GM19239 (cell line): ENCODE measurements around the gene MYADM.

Experiments
- DNase-seq: peaks from one replicate; pipeline ENCODE4 v3.0.0; 2011; ENCODE audit warnings: low spot score; ENCODE audit not compliant: insufficient read length
- FAIRE-seq: peaks from 2 replicates; lab custom pipeline; 2011; peaks lifted over from hg19 to GRCh38; lab: Jason Lieb, UNC

Gene MYADM

DNA sequence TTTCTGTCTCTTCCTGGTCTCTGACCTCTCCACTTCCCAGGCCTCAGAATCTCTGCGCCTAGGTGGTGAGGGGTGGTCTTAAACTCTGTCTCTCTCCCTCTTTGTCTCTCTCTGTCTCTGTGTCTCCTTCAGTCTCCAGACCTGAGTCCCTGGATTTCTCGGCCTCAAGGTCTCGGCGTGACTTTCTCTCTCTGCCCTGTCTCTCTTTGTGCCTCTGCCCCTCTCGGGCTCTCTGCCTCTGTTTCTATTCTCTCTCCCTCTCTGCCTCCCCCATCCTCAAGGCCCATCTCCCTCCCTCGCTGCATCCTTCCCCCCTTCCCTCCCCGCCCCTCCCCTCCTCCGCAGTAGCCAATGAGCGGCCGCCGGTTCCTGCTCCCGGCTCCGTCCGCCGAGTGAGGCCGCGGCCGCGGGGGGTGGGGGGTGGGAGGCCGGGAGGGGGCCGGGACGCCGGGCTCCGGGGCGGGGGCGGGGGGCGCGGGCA lies 41.3 kb downstream of the MYADM start, which contains the start of gene CACNG7:
Gene CACNG7 (plus strand): TSS at position 344 of the 481 bp plus-strand sequence. CDS start 3,554 bp downstream, outside the sequence.
- no peak for DNase-seq
- FAIRE-seq = no peak

DNA sequence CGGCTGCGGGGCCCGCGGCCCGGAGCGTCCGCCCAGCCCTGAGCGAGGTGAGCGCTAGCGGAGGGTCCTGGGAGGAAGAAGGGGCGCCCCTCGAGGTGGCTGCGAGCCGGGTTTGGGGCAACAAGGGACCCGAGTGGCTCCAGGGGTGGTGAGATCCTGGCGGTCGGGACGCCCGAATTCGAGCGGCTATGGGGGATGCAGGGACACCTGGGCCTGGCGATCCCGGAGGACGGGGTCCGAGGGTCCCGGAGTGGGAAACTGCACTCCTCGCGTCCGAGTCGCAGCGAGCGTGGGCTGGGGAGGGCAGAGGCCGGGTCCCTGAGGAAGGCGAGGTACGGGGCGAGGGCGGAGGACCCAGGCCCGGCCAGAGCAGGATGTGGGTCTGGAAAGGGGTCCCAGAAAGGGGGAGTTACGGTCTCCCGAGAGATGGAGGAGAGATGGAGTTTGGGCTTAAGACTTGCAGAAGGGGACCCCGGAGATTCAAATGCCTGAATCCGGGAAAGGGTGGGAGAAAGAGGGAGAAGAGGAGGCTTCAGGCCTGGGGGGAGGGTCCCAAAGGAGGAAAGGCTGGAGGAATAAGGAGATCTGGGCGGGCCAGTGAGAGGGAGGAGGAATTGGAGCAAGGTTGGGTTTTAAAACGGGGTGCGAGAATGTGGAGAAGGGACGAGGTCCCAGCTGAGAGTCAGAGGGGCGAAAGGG lies 41.9 kb downstream of the MYADM start:
- no peak for DNase-seq
- no peak for FAIRE-seq

DNA sequence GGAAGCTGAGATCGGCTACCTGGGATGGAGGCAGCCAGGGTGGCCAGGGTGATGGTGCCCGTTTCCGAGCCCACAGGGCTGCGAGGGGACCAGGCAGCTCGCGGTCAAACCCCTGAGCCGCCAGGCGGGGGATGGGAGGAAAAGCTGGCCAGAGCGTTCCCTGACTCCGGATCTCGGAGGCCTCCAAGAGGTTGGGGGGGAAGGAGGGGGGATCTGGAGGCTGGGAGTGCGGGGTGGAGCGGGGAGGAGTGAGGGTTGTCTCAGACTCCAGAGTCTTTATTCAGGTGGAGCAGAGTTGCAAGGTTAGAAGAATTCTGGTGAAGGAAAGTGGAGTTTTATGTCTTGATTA lies 42.5 kb downstream of the MYADM start:
- no peak for DNase-seq
- no peak for FAIRE-seq

DNA sequence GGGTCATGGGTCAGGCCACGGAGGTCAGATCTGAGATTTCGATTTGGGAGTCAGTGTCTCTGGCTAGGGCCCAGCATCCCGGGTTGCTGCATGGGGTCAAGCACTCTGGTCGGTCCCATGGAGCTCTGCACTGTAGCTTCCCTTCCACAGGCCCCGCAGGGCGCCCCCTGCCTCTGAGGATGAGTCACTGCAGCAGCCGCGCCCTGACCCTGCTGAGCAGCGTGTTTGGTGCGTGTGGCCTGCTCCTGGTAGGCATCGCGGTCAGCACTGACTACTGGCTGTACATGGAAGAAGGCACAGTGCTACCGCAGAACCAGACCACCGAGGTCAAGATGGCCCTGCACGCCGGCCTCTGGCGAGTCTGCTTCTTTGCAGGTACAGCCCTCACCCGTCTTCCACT lies 45.0 kb downstream of the MYADM start:
- FAIRE-seq (no peak), DNase-seq (no peak)

DNA sequence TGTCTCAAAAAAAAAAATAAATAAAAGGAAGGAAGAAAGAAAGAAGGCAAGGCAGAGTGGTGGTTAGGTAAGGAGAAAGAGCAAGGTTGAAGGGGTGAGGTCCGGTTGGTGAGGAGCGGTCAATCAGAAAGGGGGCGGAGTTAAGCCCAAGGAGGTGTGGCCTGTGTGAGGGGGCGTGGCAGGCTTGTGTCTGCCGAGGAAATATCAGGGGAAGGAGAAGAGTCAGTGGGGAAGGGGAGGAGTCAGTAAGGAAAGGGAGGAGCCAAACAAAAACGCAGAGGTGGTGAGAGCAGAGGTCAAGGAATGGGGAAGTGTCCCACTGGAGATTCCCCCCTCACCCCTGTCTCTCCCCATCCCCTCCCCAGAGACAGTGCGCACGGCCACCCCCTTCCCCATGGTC lies 47.3 kb downstream of the MYADM start:
- no peak for DNase-seq
- no peak for FAIRE-seq

DNA sequence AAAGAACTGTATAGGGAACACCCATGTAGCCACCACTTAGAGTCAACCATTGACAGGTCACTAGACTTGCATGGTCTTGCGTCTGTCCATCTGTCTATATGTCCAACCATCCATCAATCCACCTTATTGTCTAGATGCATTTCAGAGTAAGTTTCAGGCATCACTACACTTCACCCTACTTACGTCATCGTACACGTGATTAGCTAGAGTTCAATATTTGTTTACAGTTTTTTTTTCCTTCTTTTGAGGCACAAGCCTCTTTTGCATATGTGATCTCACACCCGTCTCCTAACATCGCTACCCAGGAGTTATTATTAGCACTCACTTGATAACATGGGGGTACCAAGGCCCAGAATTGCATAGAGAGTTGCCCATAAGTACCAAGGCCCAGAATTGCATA lies 48.3 kb downstream of the MYADM start:
- DNase-seq = no peak
- FAIRE-seq = no peak

DNA sequence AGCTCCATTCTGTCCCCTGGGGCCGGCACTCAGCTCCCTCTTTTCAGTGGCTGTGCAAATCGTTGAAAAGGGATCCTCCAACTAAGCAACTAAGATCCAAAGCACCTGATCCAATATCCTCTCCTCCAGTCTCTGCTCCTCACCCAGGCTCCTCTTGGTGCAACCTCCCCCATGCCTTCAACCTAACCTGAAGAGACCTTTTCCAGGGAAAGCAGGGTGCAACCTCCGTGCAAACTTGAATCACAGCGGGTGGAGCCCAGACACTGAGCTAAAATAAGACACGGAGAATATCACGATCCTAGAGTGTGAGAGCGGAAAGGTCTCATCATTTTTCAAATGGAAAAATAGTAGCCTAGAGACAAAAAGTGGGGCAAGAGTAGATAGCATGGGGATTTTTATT lies 49.7 kb downstream of the MYADM start:
- DNase-seq = no peak
- FAIRE-seq = no peak
